HFFc6 (cell line): Measurements from ENCODE around the gene TLN1. TPM values are rescaled to one million over a fixed set of nuclear protein-coding genes. Genes with fewer than 3 reads are reported as not detected.
A peak's percentile ranks its signal among the peaks of the same experiment; 100 is the strongest.

Source experiments
- DNase-seq: peaks from one replicate; pipeline ENCODE4 v3.0.0-alpha.2; 2018
- H3K27ac Mint-ChIP-seq: 2 replicates; pipeline ENCODE4 v1.8.0; 2020; ENCODE audit warnings: mild to moderate bottlenecking, mixed read lengths
- H3K27me3 Mint-ChIP-seq: 2 replicates; pipeline ENCODE4 v1.8.0; 2021; ENCODE audit warnings: mild to moderate bottlenecking, moderate library complexity, mixed read lengths; ENCODE audit not compliant: insufficient read depth
- H3K36me3 Mint-ChIP-seq: 2 replicates; pipeline ENCODE4 v1.8.0; 2021; ENCODE audit warnings: low read depth, mixed read lengths
- H3K4me1 Mint-ChIP-seq: 2 replicates; pipeline ENCODE4 v1.8.0; 2020; ENCODE audit warnings: low read depth, mixed read lengths
- H3K4me3 Mint-ChIP-seq: 2 replicates; pipeline ENCODE4 v1.8.0; 2020; ENCODE audit warnings: mild to moderate bottlenecking, moderate library complexity, mixed read lengths
- H3K9me3 Mint-ChIP-seq: 2 replicates; pipeline ENCODE4 v1.8.0; 2020; ENCODE audit warnings: mild to moderate bottlenecking, mixed read lengths
- CTCF ChIP-seq: fragments of 200-600 bp; sonication (generic); IDR thresholded peaks from 2 replicates; pipeline ENCODE4 v1.5.0; 2021; ENCODE audit warnings: antibody characterized with exemption, mild to moderate bottlenecking
- total RNA-seq, 6 experiments: library from RNA; stranded (reverse); fragmentation: NEBNext Ultra II Directional; extraction: Animal tissue kit (Norgen Biotek cat#: 25700); gene quantifications; 2 replicates in 1 of 6; 3 replicates in 5 of 6; pipeline ENCODE4 v1.2.3, GENCODE V29; 2021

Gene TLN1
- total RNA-seq, 6 experiments from 2014 or later = 470 to 562 (median 491) TPM

- H3K4me1 Mint-ChIP-seq = peaks cover 14% of the 10 kb centered on the region; the same call in 1 of the 2 replicates
- no peak for TF ChIP-seq CTCF
- H3K4me3 Mint-ChIP-seq = no peak overlapping the region
- no peak overlapping the region; the same call in 1 of the 2 replicates for H3K27ac Mint-ChIP-seq
- no peaks in the 10 kb centered on the region; the same call in none of the 2 replicates for H3K27me3 Mint-ChIP-seq
- H3K36me3 Mint-ChIP-seq = peaks cover 67% of the 10 kb centered on the region
- DNase-seq = no peak
- no peaks in the 10 kb centered on the region for H3K9me3 Mint-ChIP-seq
Observed at GRCh38 chr9:35711501-35712428, 20.2 kb downstream of the TLN1 start.

GRCh38 chr9:35710818-35711500 lies 21.0 kb downstream of the TLN1 start:
- peaks cover 63% of the 10 kb centered on the region for H3K36me3 Mint-ChIP-seq
- DNase-seq = no peak
- H3K9me3 Mint-ChIP-seq = no peaks in the 10 kb centered on the region

GRCh38 chr9:35708146-35708545 lies 23.8 kb downstream of the TLN1 start:
- Mint-ChIP-seq H3K27ac (peak overlapping the region; percentile 23; the same call in 1 of the 2 replicates), H3K36me3 (peaks cover 59% of the 10 kb centered on the region), H3K9me3 (no peaks in the 10 kb centered on the region), H3K27me3 (peaks cover 3% of the 10 kb centered on the region), H3K4me1 (no peaks in the 10 kb centered on the region), H3K4me3 (no peak overlapping the region)
- no peak for TF ChIP-seq CTCF
- DNase-seq = no peak

More at GRCh38 chr9:35710818-35711500, 21.0 kb downstream of the TLN1 start:
- no peak for TF ChIP-seq CTCF
- Mint-ChIP-seq H3K4me3 (no peak overlapping the region), H3K27ac (peak overlapping the region; percentile 21; the same call in 1 of the 2 replicates), H3K27me3 (no peaks in the 10 kb centered on the region; the same call in none of the 2 replicates), H3K4me1 (peaks cover 6% of the 10 kb centered on the region; the same call in 1 of the 2 replicates)

GRCh38 chr9:35706951-35707350 lies 25.0 kb downstream of the TLN1 start:
- Mint-ChIP-seq H3K4me3 (no peak overlapping the region), H3K27me3 (peaks cover 3% of the 10 kb centered on the region), H3K27ac (peak overlapping the region; percentile 21; the same call in 1 of the 2 replicates), H3K9me3 (no peaks in the 10 kb centered on the region), H3K4me1 (no peaks in the 10 kb centered on the region), H3K36me3 (peaks cover 55% of the 10 kb centered on the region)
- TF ChIP-seq CTCF = no peak
- no peak for DNase-seq

- DNase-seq = no peak
- Mint-ChIP-seq H3K27me3 (peaks cover 3% of the 10 kb centered on the region), H3K4me3 (no peak overlapping the region), H3K36me3 (peaks cover 47% of the 10 kb centered on the region), H3K27ac (no peak overlapping the region), H3K4me1 (no peaks in the 10 kb centered on the region), H3K9me3 (no peaks in the 10 kb centered on the region)
- no peak for TF ChIP-seq CTCF
Observed at GRCh38 chr9:35705836-35706430, 26.1 kb downstream of the TLN1 start.
